Gastroesophageal sphincter (tissue), 3 donors: ENCODE measurements around the gene FGF14.

Source experiments
- EP300 ChIP-seq: sonication (generic); formaldehyde crosslinking; IDR thresholded peaks from one replicate; pipeline ENCODE4 v1.6.1; 2017; ENCODE audit warnings: antibody characterized with exemption, mild to moderate bottlenecking
- POLR2A ChIP-seq, 2 donors: fragments of 450-650 bp; IDR thresholded peaks; one replicate each; pipeline ENCODE4 v1.6.1; 2017; ENCODE audit warnings: antibody characterized with exemption in 2 of 2, mild to moderate bottlenecking in 2 of 2, moderate library complexity in 1 of 2
- POLR2AphosphoS5 ChIP-seq: sonication (generic); formaldehyde crosslinking; IDR thresholded peaks from one replicate; pipeline ENCODE4 v1.6.1; 2017; ENCODE audit warnings: antibody characterized with exemption
- TF ChIP-seq, protein P1 (sequence below), 4 experiments: fragments of 200-600 bp in 2 of 4; fragments of 450-650 bp in 2 of 4; sonication (generic) in 1 of 4; IDR thresholded peaks; one replicate each; pipeline ENCODE4 v1.5.1; 2017 to 2019; ENCODE audit warnings: antibody characterized with exemption in 4 of 4, mild to moderate bottlenecking in 2 of 4, moderate library complexity in 2 of 4

DNA sequence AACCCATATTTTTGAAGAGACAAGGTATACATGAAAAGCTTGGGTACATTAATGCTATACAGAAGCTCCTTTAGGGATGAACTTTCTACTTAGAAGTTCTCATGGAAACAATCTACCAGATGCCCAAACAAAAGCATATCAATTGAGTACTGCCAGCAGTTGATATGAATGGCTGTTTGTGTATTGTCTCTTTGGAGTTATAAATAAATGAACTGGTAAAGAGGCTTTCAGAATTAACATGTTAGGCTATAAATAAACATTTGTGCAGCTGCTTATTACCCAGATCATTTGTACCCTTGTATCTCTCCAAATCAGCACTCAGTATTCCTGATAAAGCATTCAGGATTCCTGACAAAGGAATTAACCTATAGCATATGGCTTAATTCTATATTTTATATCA lies 418.9 kb downstream of the FGF14 start:
- TF ChIP-seq POLR2AphosphoS5 = no peak
- TF ChIP-seq, protein P1, sequence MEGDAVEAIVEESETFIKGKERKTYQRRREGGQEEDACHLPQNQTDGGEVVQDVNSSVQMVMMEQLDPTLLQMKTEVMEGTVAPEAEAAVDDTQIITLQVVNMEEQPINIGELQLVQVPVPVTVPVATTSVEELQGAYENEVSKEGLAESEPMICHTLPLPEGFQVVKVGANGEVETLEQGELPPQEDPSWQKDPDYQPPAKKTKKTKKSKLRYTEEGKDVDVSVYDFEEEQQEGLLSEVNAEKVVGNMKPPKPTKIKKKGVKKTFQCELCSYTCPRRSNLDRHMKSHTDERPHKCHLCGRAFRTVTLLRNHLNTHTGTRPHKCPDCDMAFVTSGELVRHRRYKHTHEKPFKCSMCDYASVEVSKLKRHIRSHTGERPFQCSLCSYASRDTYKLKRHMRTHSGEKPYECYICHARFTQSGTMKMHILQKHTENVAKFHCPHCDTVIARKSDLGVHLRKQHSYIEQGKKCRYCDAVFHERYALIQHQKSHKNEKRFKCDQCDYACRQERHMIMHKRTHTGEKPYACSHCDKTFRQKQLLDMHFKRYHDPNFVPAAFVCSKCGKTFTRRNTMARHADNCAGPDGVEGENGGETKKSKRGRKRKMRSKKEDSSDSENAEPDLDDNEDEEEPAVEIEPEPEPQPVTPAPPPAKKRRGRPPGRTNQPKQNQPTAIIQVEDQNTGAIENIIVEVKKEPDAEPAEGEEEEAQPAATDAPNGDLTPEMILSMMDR (IDR thresholded peaks at IDR 0.05) = no peak
- TF ChIP-seq POLR2A (IDR thresholded peaks at IDR 0.05) = no peak
- TF ChIP-seq EP300 = no peak
